Body of pancreas (tissue), 4 donors: ENCODE measurements around the gene CD8A.

ENCODE experiments used
- POLR2A ChIP-seq, 3 donors: fragments of 450-650 bp; IDR thresholded peaks; one replicate each; pipeline ENCODE4 v1.6.1; 2016; ENCODE audit warnings: antibody characterized with exemption in 3 of 3, mild to moderate bottlenecking in 2 of 3
- TF ChIP-seq, protein P1 (sequence below), 7 experiments: fragments of 450-650 bp in 4 of 7; fragments of 200-600 bp in 3 of 7; sonication (generic) in 3 of 7; IDR thresholded peaks; one replicate each; pipeline ENCODE4 v1.5.1; 2016 to 2019; ENCODE audit warnings: antibody characterized with exemption in 7 of 7

DNA sequence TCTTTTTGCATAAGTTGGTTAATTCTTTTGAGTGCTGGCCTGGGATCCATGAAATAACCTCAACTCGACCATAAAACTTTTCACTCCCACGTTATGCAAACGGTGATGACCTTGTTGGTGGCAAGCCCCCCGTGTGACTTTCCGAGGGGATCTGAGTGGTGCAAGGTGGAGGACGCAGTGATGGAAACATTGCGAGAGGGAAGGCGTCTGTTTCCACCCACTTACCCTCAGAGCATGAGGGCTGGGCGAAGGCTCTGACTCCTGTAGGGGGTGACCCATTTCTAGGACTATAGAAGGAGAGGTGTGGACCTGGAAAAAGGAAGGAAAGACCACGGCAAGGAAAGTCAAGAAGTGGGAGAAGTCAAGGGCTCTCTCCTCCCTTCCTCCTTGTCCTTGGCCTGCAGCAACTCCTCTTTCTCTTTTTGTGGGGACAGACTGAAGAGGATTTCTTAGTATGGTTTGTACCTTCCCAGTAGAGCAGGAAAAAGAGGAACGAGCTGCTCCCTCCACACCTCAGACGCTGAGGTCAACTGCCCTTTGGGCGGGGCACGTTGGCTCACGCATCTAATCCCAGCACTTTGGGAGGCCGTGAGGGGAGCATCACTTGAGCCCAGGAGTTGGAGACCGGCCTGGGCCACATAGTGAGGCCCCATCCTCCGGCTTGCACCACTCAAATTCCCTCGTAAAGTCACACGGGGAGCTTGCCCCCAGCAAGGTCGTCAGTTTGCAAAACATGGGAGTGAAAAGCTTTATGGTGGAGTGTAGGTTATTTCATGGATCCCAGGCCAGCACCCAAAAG, 15.5 kb upstream of the CD8A start:
- TF ChIP-seq, protein P1, sequence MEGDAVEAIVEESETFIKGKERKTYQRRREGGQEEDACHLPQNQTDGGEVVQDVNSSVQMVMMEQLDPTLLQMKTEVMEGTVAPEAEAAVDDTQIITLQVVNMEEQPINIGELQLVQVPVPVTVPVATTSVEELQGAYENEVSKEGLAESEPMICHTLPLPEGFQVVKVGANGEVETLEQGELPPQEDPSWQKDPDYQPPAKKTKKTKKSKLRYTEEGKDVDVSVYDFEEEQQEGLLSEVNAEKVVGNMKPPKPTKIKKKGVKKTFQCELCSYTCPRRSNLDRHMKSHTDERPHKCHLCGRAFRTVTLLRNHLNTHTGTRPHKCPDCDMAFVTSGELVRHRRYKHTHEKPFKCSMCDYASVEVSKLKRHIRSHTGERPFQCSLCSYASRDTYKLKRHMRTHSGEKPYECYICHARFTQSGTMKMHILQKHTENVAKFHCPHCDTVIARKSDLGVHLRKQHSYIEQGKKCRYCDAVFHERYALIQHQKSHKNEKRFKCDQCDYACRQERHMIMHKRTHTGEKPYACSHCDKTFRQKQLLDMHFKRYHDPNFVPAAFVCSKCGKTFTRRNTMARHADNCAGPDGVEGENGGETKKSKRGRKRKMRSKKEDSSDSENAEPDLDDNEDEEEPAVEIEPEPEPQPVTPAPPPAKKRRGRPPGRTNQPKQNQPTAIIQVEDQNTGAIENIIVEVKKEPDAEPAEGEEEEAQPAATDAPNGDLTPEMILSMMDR (IDR thresholded peaks at IDR 0.05) = no peak
- TF ChIP-seq POLR2A (IDR thresholded peaks at IDR 0.05) = no peak
